ENCODE results near the gene SLC8A1.

Gene SLC8A1

GRCh38 chr2:40451918-40452605 is at the start of gene SLC8A1:
TSS of gene SLC8A1 (minus strand) at chr2:40452090.
- in situ Hi-C loops (cut with HindIII; ENCODE audit: low sequenced_read_pairs), result no loop called here

GRCh38 chr2:40499437-40499836 is 47.5 kb upstream of the SLC8A1 start:
- in situ Hi-C loops (cut with HindIII; ENCODE audit: low sequenced_read_pairs), result no loop called here

- in situ Hi-C loops (cut with HindIII; ENCODE audit: low sequenced_read_pairs), result no loop called here
These were observed 45.5 kb upstream of the SLC8A1 start for GRCh38 chr2:40497251-40497859.

- in situ Hi-C loops (cut with HindIII; ENCODE audit: low sequenced_read_pairs), result no loop called here
These were observed 37.7 kb upstream of the SLC8A1 start for GRCh38 chr2:40489678-40489960.

GRCh38 chr2:40488927-40489677 is 37.2 kb upstream of the SLC8A1 start:
- in situ Hi-C loops (cut with HindIII; ENCODE audit: low sequenced_read_pairs), result no loop called here

- in situ Hi-C loops (cut with HindIII; ENCODE audit: low sequenced_read_pairs), result no loop called here
These were observed 36.3 kb upstream of the SLC8A1 start for GRCh38 chr2:40488101-40488601.

- in situ Hi-C loops (cut with HindIII; ENCODE audit: low sequenced_read_pairs), result no loop called here
These were observed 35.7 kb upstream of the SLC8A1 start for GRCh38 chr2:40487602-40488001.

GRCh38 chr2:40485854-40486253 is 34.0 kb upstream of the SLC8A1 start:
- in situ Hi-C loops (cut with HindIII; ENCODE audit: low sequenced_read_pairs), result no loop called here

GRCh38 chr2:40485318-40485717 is 33.4 kb upstream of the SLC8A1 start:
- in situ Hi-C loops (cut with HindIII; ENCODE audit: low sequenced_read_pairs), result no loop called here

GRCh38 chr2:40483549-40484243 is 31.8 kb upstream of the SLC8A1 start:
- in situ Hi-C loops (cut with HindIII; ENCODE audit: low sequenced_read_pairs), result no loop called here

- in situ Hi-C loops (cut with HindIII; ENCODE audit: low sequenced_read_pairs), result no loop called here
These were observed 28.7 kb upstream of the SLC8A1 start for GRCh38 chr2:40480596-40480995.

GRCh38 chr2:40480073-40480472 is 28.2 kb upstream of the SLC8A1 start:
- in situ Hi-C loops (cut with HindIII; ENCODE audit: low sequenced_read_pairs), result no loop called here

- in situ Hi-C loops (cut with HindIII; ENCODE audit: low sequenced_read_pairs), result no loop called here
These were observed 25.5 kb upstream of the SLC8A1 start for GRCh38 chr2:40477361-40477760.

- in situ Hi-C loops (cut with HindIII; ENCODE audit: low sequenced_read_pairs), result no loop called here
These were observed 24.5 kb upstream of the SLC8A1 start for GRCh38 chr2:40476436-40476835.

- in situ Hi-C loops (cut with HindIII; ENCODE audit: low sequenced_read_pairs), result no loop called here
These were observed 22.4 kb upstream of the SLC8A1 start for GRCh38 chr2:40474306-40474705.

- in situ Hi-C loops (cut with HindIII; ENCODE audit: low sequenced_read_pairs), result no loop called here
These were observed 20.0 kb upstream of the SLC8A1 start for GRCh38 chr2:40471866-40472265.

GRCh38 chr2:40470822-40471813 is 19.2 kb upstream of the SLC8A1 start:
- in situ Hi-C loops (cut with HindIII; ENCODE audit: low sequenced_read_pairs), result no loop called here

GRCh38 chr2:40466935-40467572 is 15.2 kb upstream of the SLC8A1 start:
- in situ Hi-C loops (cut with HindIII; ENCODE audit: low sequenced_read_pairs), result no loop called here

GRCh38 chr2:40466332-40466906 is 14.5 kb upstream of the SLC8A1 start:
- in situ Hi-C loops (cut with HindIII; ENCODE audit: low sequenced_read_pairs), result no loop called here

All from DLD1 (cell line).